Brain pericyte (primary cell): Measurements from ENCODE around the gene BEGAIN.

Experiments
- DNase-seq: peaks from one replicate; pipeline ENCODE4 v3.0.0-alpha.2; 2012; ENCODE audit warnings: low read depth, low spot score

The BEGAIN gene

GRCh38 chr14:100551056-100551455 is 36.2 kb downstream of the BEGAIN start:
- no peak for DNase-seq

GRCh38 chr14:100549834-100550625 is 37.2 kb downstream of the BEGAIN start:
- DNase-seq, result no peak

DNA sequence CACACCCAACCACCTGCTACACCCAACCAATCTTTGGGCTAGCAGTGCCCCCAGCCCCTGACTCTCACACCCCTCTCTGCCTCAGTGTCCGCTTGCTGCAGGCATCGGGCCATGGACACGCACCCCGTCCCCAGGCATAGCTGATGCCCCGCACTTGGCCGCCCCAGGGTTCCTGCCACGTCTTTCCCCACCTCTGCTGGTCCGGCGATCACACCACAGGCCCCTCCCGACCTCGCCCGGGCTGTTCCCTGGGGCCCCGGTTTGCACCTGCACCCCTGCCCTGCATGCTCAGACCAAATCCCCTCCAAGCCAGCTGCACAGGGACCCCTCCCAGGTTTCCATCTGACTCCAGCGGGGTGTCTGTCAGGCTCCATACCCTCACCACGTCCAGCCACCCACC is 38.3 kb downstream of the BEGAIN start:
- no peak for DNase-seq

- no peak for DNase-seq
These were observed 38.9 kb downstream of the BEGAIN start for GRCh38 chr14:100548295-100548655.

DNA sequence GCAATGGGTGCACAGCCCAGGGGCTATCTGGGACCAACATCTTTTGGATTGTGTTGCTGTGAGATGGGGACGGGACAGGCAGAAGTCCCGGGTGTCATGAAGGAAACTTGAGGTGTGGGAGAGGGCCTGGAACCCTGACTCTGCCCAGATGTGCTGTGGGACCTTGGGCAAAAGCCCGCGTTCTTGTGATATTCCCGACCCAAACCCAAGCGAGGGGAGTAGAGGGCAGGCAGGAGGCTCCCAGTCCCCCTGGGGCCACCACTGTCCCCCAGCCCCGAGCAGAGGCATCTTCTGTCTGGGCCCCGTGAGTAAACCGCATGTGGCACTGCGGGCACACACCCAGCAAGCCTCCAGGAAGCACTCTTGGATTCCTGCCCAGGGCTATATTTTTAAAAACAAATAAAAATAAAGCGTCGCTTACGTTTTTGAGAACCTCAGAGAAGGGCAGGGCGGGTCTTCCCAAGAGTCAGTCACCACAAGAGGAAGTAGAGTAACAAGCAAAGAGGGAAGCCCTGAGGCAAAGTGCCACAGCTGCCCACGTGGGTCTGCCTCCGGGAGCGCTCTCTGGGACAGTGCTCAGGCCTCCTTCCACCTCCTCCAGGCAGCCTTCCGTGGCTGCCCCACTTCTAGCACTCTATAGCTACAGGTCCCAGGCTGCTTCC is 39.5 kb downstream of the BEGAIN start:
- DNase-seq, result peak; percentile 63

GRCh38 chr14:100546051-100546443 is 41.2 kb downstream of the BEGAIN start:
- no peak for DNase-seq

DNA sequence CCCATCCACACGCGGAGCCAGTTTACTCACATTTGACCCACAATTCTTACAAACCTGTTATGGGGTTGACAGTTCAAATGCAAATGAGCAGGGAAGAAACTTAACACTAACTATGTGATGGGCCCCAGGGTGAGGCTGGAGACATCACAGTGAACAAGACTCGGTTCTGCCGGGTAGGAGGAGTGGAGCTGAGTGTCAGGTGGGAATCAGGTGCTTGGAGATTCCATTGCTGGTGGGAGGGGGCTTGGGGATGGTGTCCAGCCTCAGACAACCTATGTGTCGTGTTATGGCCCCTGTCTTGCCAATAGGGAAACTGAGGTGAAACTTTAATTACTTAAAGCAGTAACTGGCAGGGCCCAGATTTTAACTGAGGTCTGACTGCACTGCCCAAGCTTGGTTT is 41.9 kb downstream of the BEGAIN start:
- DNase-seq, result no peak

GRCh38 chr14:100544506-100545141 is 42.6 kb downstream of the BEGAIN start:
- no peak for DNase-seq

- no peak for DNase-seq
These were observed 43.5 kb downstream of the BEGAIN start for GRCh38 chr14:100543471-100544455.

GRCh38 chr14:100542619-100543205 is 44.5 kb downstream of the BEGAIN start:
- DNase-seq, result no peak

DNA sequence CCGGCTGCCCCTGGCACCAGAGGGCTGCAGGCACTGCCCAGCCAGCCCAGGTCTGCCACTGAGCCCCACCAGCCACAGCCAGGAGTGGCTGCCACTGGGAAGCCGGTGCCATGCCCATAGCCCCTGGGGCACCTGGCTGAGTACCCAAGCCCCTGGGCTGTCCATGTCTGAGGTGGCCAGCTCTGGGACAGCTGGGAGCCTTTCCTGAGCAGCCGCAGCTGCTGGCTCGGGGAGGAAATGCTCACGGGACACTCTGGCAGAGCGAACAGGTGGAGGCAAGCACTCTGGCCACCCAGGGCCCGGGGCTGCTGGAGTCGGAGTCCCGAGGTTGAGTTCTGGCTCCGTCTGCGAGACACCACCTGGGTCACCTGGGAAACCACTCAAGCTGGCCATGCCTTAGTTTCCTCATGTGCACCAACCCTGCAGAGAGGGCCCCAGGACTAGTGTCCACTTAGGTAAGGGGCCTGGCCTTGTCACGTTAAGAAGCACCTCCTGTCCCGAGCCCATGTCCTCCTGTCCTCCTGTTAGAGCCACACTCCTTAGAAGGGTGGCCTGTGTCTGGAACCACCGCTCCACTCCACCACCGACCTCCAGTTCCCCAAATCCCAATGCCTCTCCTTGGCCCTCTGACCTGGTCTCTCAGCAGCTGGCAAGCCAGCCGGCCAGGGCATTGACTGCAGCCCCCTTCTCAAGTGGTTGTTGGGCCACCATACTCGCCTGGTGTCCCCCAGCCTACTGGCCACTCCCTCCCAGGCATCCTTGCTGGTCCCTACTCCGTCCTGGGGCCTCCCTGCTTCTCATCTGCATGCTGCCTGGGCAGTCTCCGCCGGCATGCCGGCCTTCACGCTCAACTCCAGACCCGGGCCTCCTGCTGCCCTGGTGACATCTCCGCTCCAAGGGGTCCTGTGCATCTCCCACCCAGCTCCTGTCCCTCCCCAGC is 45.3 kb downstream of the BEGAIN start:
- DNase-seq, result no peak

- no peak for DNase-seq
These were observed 46.1 kb downstream of the BEGAIN start for GRCh38 chr14:100540926-100541620.

DNA sequence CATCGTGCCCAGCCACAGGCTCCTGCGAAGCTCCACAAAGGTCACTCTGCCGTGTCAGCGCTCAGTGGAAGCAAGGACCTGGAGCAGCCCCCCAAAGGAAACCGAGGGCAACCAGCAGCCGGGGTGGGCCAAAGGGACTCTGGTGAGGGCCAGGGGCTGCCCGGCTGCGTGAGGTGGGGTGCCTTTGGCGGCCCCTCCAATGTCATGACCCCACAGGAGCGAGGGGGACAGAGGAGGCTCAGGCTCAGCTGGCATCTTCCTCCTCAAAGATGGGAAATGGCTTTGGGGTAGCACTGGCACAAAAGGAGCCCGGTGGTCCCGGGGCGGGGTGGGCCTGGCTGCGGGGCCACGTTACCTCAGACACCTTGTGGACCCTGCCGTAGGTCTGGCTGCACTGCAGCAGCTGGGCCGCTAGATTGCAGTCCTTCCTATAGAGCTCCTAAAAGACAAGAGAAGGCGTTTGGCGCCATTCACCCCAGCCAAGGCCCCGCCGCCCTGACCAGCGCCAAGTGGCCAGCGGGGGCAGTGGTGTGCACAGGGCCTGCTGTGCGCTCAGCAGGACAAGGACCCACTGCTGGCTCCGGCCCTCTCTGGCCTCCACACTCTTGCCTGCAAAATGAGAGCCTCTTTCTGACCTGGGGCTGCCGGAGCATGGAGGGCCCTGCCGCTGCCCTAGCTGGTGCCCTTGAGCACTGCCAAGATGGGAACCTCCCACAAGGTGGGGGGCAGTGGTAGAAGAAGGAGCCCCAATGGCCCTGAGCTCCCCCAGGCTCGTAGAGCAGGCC is 46.9 kb downstream of the BEGAIN start:
- DNase-seq, result no peak

DNA sequence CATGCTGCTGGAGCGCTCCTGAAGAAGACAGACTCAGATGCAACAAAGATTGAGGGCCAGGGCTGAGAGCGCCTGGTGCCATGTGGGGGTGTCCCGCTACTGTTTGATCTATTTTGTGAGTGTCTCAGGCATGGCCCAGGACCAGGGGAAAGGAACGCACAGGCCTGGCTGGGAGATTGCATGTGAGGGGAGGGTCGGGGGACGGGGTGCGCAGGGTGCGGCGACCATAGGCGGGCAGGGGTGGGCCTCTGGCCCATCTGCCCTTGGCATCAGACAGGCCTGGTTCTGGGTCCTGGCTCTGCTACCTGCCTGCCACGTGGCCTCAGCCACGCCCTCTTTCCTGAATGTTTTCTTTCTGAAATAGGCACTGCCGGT is 47.5 kb downstream of the BEGAIN start:
- no peak for DNase-seq

DNA sequence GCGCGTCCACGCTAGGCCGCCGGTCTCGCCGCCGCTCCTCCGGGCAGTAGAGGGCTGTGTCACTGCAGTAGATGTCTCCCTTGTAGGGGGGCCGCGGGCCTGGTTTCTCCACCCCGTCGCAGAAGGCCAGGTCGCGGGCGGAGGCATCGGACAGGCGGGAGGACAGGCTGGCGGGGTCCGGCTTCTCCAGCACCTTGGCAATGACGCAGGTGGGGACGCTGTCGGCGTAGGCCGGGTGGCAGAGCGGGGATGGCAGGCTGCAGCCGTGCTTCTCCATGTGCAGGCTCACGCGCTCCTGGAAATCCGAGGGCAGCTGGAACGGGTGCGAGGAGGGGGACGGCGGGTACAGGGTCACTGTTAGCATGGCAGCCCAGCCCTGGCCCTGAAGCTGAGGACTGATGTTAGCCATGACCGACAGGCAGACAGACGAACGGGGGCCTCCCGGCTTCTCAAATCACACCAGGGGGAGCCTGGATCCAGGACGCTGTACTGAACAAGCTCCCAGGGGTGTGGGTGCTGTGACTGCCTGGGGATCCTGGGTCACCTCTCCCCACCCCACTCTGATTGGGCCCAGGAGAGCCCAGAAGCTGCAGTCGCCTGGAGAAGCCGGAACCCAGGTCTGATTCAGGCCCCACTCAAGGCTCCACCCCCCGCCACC is 48.1 kb downstream of the BEGAIN start:
- no peak for DNase-seq

- no peak for DNase-seq
These were observed 48.7 kb downstream of the BEGAIN start for GRCh38 chr14:100538351-100539002.

DNA sequence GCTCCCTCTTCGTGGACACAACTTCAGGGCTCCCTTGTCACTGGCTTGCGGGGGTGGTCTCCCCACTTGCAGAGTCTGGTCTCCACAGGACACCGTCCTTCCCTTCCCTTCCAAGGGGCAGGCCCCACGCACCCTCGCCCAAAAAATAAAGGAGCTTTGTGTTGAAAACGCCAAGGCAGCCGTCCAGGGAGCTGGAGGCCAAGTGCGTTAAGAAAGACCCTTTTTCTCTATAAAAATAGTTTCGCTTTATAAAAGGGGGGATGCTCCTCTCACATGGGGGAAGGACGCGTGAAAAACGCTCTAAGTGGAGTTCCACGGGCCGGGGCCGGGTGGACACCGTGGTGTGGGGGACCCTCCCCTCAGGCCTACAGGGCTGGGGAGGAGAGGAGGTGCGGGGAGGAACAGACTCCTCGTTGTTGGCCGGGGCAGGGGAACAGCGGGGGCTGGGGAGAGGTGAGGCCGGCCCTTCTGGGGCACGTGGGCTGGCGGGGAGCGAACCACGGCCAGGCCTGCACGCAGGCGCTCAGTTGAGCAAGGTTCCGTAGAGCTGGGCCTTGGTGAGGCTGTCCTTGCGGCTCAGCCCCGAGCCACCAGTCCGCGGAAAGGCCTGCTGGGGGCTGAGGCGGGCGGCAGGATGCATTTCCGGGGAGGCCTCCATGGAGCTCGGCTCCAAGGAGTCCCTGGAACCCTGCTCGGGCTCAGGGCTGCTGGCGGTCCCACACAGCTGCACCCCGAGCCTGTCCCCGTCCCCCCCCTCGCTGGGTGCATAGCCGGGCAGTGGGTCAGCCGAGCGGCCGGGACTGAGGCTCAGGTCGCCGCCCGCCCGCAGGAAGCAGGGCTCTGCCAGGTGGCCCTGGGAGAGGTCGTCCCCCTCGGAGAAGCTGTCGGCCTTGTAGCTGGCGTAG is 49.5 kb downstream of the BEGAIN start:
- DNase-seq, result no peak
